PC-3 (cell line): ENCODE measurements around the gene SMU1. TPM values are rescaled to one million over a fixed set of nuclear protein-coding genes. Genes with fewer than 3 reads are reported as not detected.

Source experiments
- ATAC-seq: fragments of 200-7000 bp; cut with Tn5 transposase; 2 replicates; pipeline ENCODE4 v1.9.1; 2020; ENCODE audit warnings: mild to moderate bottlenecking, moderate library complexity
- BruUV-seq: library from RNA; stranded (reverse); fragments of 400-500 nt; replicated peaks from 2 replicates; lab custom pipeline; 2021; lab: Mats Ljungman, UMichigan
- CTCF ChIA-PET: fragments of 300-600 bp; sonication (Branson Sonifier 250); formaldehyde crosslinking; loops from one replicate; lab custom pipeline; 2022; ENCODE audit warnings: antibody characterized with exemption; lab: Charles Lee
- POLR2A ChIA-PET: fragments of 300-600 bp; sonication (Branson Sonifier 250); formaldehyde crosslinking; loops from one replicate; lab custom pipeline; 2022; ENCODE audit warnings: antibody characterized with exemption; ENCODE audit not compliant: unreplicated experiment; lab: Charles Lee
- DNase-seq: peaks from one replicate; pipeline ENCODE4 v3.0.0-alpha.2; 2015
- H2AFZ ChIP-seq: fragments of 300-600 bp; sonication (generic); 2 replicates; pipeline ENCODE4 v1.6.0; 2016; ENCODE audit warnings: antibody characterized with exemption, low read length
- H3F3A ChIP-seq: fragments of 300-600 bp; sonication (generic); one replicate; pipeline ENCODE4 v1.6.0; 2017; ENCODE audit warnings: antibody characterized with exemption, low read length, control low read depth, mild to moderate bottlenecking; ENCODE audit not compliant: unreplicated experiment
- H3K27ac ChIP-seq: fragments of 300-600 bp; sonication (generic); 2 replicates; pipeline ENCODE4 v1.5.1; 2016; ENCODE audit warnings: mild to moderate bottlenecking, low read length
- H3K27me3 ChIP-seq: fragments of 300-600 bp; sonication (generic); 2 replicates; pipeline ENCODE4 v1.6.1; 2016; ENCODE audit warnings: low read length, mixed read lengths
- H3K36me3 ChIP-seq: fragments of 300-600 bp; sonication (generic); 2 replicates; pipeline ENCODE4 v1.6.1; 2016; ENCODE audit warnings: low read depth, mixed run types, low read length, mixed read lengths
- H3K4me1 ChIP-seq: fragments of 300-600 bp; sonication (generic); 2 replicates; pipeline ENCODE4 v1.5.1; 2016; ENCODE audit warnings: low read length; ENCODE audit not compliant: insufficient read depth
- H3K4me2 ChIP-seq: fragments of 300-600 bp; sonication (generic); 2 replicates; pipeline ENCODE4 v1.6.0; 2016; ENCODE audit warnings: low read length
- H3K4me3 ChIP-seq: fragments of 300-600 bp; sonication (generic); 2 replicates; pipeline ENCODE4 v1.5.1; 2016; ENCODE audit warnings: mild to moderate bottlenecking, low read length, mixed read lengths
- H3K79me2 ChIP-seq: fragments of 300-600 bp; sonication (generic); 2 replicates; pipeline ENCODE4 v1.6.1; 2017; ENCODE audit warnings: low read length, mixed read lengths
- H3K9ac ChIP-seq: fragments of 300-600 bp; sonication (generic); 2 replicates; pipeline ENCODE4 v1.6.0; 2016; ENCODE audit warnings: mild to moderate bottlenecking, low read length
- H3K9me2 ChIP-seq: fragments of 300-600 bp; sonication (generic); replicated peaks from 2 replicates; pipeline ENCODE4 v1.6.1; 2016; ENCODE audit warnings: mixed run types, low read length, mixed read lengths
- H3K9me3 ChIP-seq: fragments of 300-600 bp; sonication (generic); 2 replicates; pipeline ENCODE4 v1.6.1; 2016; ENCODE audit warnings: low read length, mixed read lengths
- H4K20me1 ChIP-seq: fragments of 300-600 bp; sonication (generic); 2 replicates; pipeline ENCODE4 v1.6.1; 2016; ENCODE audit warnings: low read length, mixed read lengths
- EZH2 ChIP-seq: fragments of 300-600 bp; sonication (generic); IDR thresholded peaks from one replicate; pipeline ENCODE4 v1.6.1; 2017; ENCODE audit warnings: antibody characterized with exemption, mild to moderate bottlenecking, low read length; ENCODE audit not compliant: unreplicated experiment
- EZH2phosphoT487 ChIP-seq: fragments of 300-600 bp; sonication (generic); IDR thresholded peaks from 2 replicates; pipeline ENCODE4 v1.6.1; 2018; ENCODE audit warnings: mild to moderate bottlenecking, antibody characterized with exemption, low read length, borderline replicate concordance
- intact Hi-C: fragments of 100-400 bp; cut with micrococcal nuclease; formaldehyde crosslinking; loops from 2 replicates; pipeline ENCODE4 v1.9.0; 2023
- total RNA-seq: library from RNA; depleted of rRNA; stranded (reverse); fragments of >200 nt; gene quantifications from 2 replicates; pipeline ENCODE4 v1.2.3, GENCODE V29; 2014
- TF ChIP-seq, protein P1 (sequence below): fragments of 300-600 bp; sonication (generic); conservative IDR thresholded peaks from 2 replicates; pipeline ENCODE4 v1.5.1; 2017; ENCODE audit warnings: antibody characterized with exemption, low read depth, mild to moderate bottlenecking, low read length

SMU1 gene
- total RNA-seq, 1 experiment from 2014 or later, result 17.6 TPM

DNA sequence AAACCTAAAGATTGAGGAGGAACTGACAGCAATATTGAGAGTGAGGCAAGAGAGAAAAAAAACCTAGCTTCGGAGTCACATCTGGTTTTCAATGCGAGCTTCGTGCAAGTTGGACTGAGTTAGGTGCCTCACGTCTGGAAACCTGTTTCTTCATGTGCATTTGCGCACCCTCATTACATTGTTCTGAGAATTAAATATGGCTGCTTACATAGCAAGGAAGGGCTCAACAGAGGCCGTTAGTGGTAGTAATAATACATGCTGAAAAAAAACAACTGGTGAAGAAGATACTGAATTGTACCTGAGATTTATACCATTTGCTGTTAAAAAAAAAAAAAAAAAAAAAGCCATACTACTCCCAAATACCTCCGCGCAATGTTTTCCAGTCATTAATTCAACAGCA is 32.8 kb downstream of the SMU1 start:
- no peak for TF ChIP-seq EZH2
- TF ChIP-seq EZH2phosphoT487, result no peak
- TF ChIP-seq, protein P1, sequence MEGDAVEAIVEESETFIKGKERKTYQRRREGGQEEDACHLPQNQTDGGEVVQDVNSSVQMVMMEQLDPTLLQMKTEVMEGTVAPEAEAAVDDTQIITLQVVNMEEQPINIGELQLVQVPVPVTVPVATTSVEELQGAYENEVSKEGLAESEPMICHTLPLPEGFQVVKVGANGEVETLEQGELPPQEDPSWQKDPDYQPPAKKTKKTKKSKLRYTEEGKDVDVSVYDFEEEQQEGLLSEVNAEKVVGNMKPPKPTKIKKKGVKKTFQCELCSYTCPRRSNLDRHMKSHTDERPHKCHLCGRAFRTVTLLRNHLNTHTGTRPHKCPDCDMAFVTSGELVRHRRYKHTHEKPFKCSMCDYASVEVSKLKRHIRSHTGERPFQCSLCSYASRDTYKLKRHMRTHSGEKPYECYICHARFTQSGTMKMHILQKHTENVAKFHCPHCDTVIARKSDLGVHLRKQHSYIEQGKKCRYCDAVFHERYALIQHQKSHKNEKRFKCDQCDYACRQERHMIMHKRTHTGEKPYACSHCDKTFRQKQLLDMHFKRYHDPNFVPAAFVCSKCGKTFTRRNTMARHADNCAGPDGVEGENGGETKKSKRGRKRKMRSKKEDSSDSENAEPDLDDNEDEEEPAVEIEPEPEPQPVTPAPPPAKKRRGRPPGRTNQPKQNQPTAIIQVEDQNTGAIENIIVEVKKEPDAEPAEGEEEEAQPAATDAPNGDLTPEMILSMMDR, result no peak
- DNase-seq (no peak), ATAC-seq (no peak)
- H3K4me3 ChIP-seq, result peak overlapping the region; percentile 68
- H3F3A ChIP-seq, result peaks cover 5% of the 10 kb centered on the region
- intact Hi-C loops, result loop anchor here (1.0 kb wide), 1 partner anchor 18 kb away; the partner anchor contains the start of gene DNAJA1
- peak overlapping the region; percentile 61 for H3K27ac ChIP-seq
- POLR2A ChIA-PET, result no interaction called here
- peak overlapping the region; percentile 74 for H3K4me2 ChIP-seq
- H3K4me1 ChIP-seq, result peaks cover 15% of the 10 kb centered on the region; the same call in 1 of the 2 replicates
- H2AFZ ChIP-seq, result peak overlapping the region; percentile 56
- BruUV-seq, result no TSS peak
- peaks cover 5% of the 10 kb centered on the region for H3K36me3 ChIP-seq
- no peaks in the 10 kb centered on the region for H3K79me2 ChIP-seq
- no peaks in the 10 kb centered on the region for H3K9me2 ChIP-seq
- no peaks in the 10 kb centered on the region for H3K9me3 ChIP-seq
- CTCF ChIA-PET, result no interaction called here
- peak overlapping the region; percentile 77 for H3K9ac ChIP-seq
- no peaks in the 10 kb centered on the region for H4K20me1 ChIP-seq
- no peaks in the 10 kb centered on the region for H3K27me3 ChIP-seq

- Histone ChIP-seq H3K36me3 (peaks cover 16% of the 10 kb centered on the region), H3K9me3 (no peaks in the 10 kb centered on the region), H2AFZ (no peak overlapping the region), H3F3A (peaks cover 5% of the 10 kb centered on the region), H3K27me3 (no peaks in the 10 kb centered on the region), H3K4me3 (no peak overlapping the region), H3K9ac (no peak overlapping the region), H3K27ac (no peak overlapping the region), H3K4me1 (peaks cover 15% of the 10 kb centered on the region; the same call in 1 of the 2 replicates), H4K20me1 (0 out of 2 replicates have a peak, but pooled peaks cover 3% of the 10 kb centered on the region), H3K4me2 (no peak overlapping the region), H3K79me2 (no peaks in the 10 kb centered on the region), H3K9me2 (no peaks in the 10 kb centered on the region)
- POLR2A ChIA-PET, result no interaction called here
- TF ChIP-seq, protein P1, result no peak
- no peak for TF ChIP-seq EZH2
- no peak for TF ChIP-seq EZH2phosphoT487
- intact Hi-C loops, result no loop called here
- BruUV-seq, result no TSS peak
- DNase-seq, result no peak
- CTCF ChIA-PET, result no interaction called here
- no peak for ATAC-seq
These were observed 34.0 kb downstream of the SMU1 start for GRCh38 chr9:33042473-33042872.

GRCh38 chr9:33041432-33042188 is 34.9 kb downstream of the SMU1 start:
- DNase-seq (peak; percentile 6), ATAC-seq (no peak)
- Histone ChIP-seq H3K79me2 (no peaks in the 10 kb centered on the region), H3K4me2 (no peak overlapping the region), H3K9ac (no peak overlapping the region), H3K4me1 (peaks cover 15% of the 10 kb centered on the region; the same call in 1 of the 2 replicates), H3K36me3 (peaks cover 24% of the 10 kb centered on the region), H3K9me2 (no peaks in the 10 kb centered on the region), H4K20me1 (0 out of 2 replicates have a peak, but pooled peaks cover 3% of the 10 kb centered on the region), H3F3A (peaks cover 5% of the 10 kb centered on the region), H2AFZ (no peak overlapping the region), H3K27ac (no peak overlapping the region), H3K9me3 (no peaks in the 10 kb centered on the region), H3K4me3 (no peak overlapping the region), H3K27me3 (no peaks in the 10 kb centered on the region)
- TF ChIP-seq EZH2phosphoT487, result no peak
- TF ChIP-seq EZH2, result no peak
- TF ChIP-seq, protein P1, result no peak
- TSS peak; percentile 6 for BruUV-seq
- CTCF ChIA-PET, result no interaction called here
- POLR2A ChIA-PET, result no interaction called here
- intact Hi-C loops, result no loop called here
